NCI-H2227 (cell line): ENCODE data around the gene CACNB2.

ENCODE experiments used
- DNase-seq: peaks from one replicate; lab custom pipeline; 2025; ENCODE audit not compliant: unreplicated experiment; lab: John Stamatoyannopoulos, UW

CACNB2 gene

GRCh38 chr10:18224626-18225445 lies 84.6 kb downstream of the CACNB2 start:
- DNase-seq, result no peak

- no peak for DNase-seq
Observed at GRCh38 chr10:18226336-18226735, 86.1 kb downstream of the CACNB2 start.

GRCh38 chr10:18229826-18230225 lies 89.6 kb downstream of the CACNB2 start:
- no peak for DNase-seq

GRCh38 chr10:18230794-18231193 lies 90.6 kb downstream of the CACNB2 start:
- no peak for DNase-seq

- no peak for DNase-seq
Observed at GRCh38 chr10:18231480-18231879, 91.3 kb downstream of the CACNB2 start.

- no peak for DNase-seq
Observed at GRCh38 chr10:18233775-18234174, 93.6 kb downstream of the CACNB2 start.

- DNase-seq, result no peak
Observed at GRCh38 chr10:18235477-18235876, 95.3 kb downstream of the CACNB2 start.

GRCh38 chr10:18236756-18237155 lies 96.5 kb downstream of the CACNB2 start:
- DNase-seq, result no peak

- DNase-seq, result peak; percentile 12
Observed at GRCh38 chr10:18238870-18239485, 98.8 kb downstream of the CACNB2 start.

- no peak for DNase-seq
Observed at GRCh38 chr10:18240185-18240882, 100.1 kb downstream of the CACNB2 start.

- no peak for DNase-seq
Observed at GRCh38 chr10:18246967-18247366, 106.7 kb downstream of the CACNB2 start.

- DNase-seq, result no peak
Observed at GRCh38 chr10:18252086-18252485, 111.9 kb downstream of the CACNB2 start.

GRCh38 chr10:18254086-18254485 lies 113.9 kb downstream of the CACNB2 start:
- DNase-seq, result no peak

- no peak for DNase-seq
Observed at GRCh38 chr10:18254692-18255091, 114.5 kb downstream of the CACNB2 start.

GRCh38 chr10:18260310-18260922 lies 120.2 kb downstream of the CACNB2 start:
- DNase-seq, result peak; percentile 8

GRCh38 chr10:18261063-18261610 lies 120.9 kb downstream of the CACNB2 start:
- peak; percentile 2 for DNase-seq

GRCh38 chr10:18261768-18262231 lies 121.6 kb downstream of the CACNB2 start:
- DNase-seq, result no peak

- no peak for DNase-seq
Observed at GRCh38 chr10:18264466-18265050, 124.3 kb downstream of the CACNB2 start.

GRCh38 chr10:18268005-18268404 lies 127.8 kb downstream of the CACNB2 start:
- no peak for DNase-seq

- DNase-seq, result no peak
Observed at GRCh38 chr10:18271491-18271890, 131.3 kb downstream of the CACNB2 start.

- DNase-seq, result no peak
Observed at GRCh38 chr10:18273039-18273438, 132.8 kb downstream of the CACNB2 start.
